Activated gamma-delta T cell (primary cell): ENCODE results near the gene TP53AIP1.

ENCODE experiments used
- DNase-seq: peaks from one replicate; lab custom pipeline; 2025; lab: John Stamatoyannopoulos, UW

Gene TP53AIP1

DNA sequence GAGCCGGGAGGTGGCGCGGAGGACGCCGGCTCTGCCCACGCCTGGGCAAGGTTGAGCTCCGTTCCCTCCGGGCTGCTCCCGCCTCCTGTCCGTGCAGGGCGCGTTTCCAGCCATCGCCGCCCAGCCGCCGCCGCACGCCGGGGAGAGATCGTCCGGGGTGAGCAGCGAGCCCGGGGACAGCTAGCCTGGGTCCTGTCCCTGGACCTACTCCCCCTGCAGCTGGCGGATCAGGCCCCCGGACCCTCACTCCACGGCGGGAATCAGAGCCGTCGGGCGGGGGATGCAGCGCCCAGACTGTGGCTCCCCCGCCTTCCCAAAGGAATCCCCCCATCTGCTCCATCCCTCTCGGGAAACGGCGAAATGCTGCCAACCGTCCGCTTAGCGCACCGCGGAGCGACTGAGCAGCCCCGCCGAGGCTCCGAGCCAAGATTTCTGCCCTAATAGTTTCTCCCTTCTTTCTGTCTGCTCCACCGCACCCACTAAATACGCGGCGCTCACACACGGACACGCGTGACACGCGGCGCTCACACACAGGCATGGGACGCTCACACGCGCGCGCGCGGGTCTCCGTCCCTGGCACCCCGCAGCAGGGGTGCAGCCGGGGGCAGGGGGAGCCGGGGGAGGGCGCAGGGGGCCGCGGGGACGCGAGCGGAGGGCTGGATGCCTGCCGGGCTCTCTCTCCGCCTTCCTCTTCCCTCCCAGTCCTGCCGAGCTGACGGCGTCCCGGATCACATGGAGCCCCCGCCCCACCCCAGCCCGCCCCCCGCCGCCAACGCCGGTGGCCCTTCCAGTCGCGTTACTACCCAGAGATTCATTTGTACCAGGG is 51.9 kb downstream of the TP53AIP1 start, which contains the start of gene KCNJ5:
TSS of gene KCNJ5 (plus strand) at position 814 of the 826 bp plus-strand sequence. CDS start 19,918 bp downstream, outside the sequence.
- no peak for DNase-seq

DNA sequence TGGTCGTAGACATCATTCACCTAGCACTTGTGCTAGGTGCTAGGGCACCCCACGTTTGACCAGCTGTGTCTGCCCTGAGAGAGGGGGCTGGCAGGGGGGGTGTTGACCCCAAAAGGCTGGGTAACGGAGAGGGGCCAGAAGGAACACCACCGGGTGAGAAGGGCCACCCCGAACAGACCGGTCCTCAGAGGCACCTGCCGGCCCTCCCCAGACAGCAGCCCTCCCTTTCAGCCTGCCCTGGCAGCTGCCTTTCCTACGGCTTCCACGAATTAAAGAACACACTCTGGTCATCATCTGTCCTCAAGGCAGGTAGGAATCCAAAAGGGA is 52.5 kb downstream of the TP53AIP1 start:
- no peak for DNase-seq

DNA sequence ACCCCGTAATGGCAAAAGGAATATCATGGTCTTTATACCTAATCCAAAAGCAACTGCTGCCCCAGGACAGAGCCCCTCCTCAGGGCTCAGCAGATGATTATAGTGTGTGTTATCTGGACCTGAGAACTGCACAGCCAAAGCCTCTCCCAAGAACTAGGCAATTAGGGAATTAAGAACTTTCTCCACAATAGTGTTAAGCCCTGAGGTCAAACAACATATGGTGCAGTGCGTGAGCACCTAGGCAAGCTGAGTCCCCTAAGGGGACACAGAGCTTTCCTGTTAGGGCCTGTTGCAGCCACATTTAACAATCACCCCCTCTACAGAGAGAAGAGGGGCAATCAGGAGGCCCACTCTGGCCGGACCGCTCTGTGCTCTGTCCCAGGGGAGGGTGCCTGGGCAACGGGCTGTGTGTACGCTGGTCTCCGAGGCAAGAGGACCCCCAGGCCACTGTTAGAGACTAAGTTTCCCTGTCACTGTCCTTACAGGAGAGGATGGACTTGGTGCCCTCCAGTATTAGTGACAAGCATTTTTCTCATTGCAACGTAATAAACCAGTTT is 52.9 kb downstream of the TP53AIP1 start:
- no peak for DNase-seq

DNA sequence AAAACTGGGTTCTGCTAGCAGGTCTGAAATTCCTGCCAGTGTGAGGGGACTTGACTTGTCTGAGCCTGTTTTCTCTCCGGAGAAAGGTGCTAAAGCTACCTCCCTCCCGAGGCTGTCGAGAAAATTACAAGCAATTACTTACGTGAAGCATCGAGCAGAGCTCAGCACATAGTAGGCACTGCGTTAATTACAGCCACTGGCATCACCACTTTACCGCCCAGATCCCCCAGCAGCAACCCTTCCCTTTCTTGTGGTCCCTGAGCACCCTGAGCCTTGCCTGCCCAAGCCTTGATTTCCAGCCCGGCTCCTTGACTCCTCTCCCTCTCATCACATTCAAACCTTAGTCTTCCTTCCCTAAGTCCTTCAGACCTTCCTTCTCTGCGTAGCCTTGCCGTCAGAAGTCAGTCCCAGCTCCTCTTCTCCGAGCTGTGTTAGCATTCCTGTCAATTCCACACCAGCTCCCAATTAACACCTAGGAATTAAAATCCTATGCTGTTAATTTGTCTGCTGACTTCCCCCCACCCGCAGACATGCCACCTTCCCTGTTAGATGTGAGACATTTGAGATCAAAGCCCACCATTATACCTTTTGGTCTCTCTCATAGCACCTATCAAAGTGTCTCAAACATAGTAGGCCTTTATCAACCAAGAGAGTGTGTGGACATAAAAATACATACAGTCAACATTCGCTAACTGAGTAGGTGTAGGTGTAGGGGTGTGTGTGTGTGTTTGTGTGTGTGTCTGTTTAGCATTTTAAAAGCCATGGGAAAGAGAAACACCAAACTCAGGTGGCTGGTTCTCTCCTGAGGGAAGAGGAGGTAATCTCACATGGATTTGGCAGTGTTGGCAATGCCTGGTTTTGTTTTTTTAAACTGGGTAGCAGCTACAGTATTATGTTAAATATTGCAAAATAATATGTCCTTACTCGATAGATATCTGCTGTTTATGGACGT is 54.4 kb downstream of the TP53AIP1 start:
- DNase-seq, result no peak

DNA sequence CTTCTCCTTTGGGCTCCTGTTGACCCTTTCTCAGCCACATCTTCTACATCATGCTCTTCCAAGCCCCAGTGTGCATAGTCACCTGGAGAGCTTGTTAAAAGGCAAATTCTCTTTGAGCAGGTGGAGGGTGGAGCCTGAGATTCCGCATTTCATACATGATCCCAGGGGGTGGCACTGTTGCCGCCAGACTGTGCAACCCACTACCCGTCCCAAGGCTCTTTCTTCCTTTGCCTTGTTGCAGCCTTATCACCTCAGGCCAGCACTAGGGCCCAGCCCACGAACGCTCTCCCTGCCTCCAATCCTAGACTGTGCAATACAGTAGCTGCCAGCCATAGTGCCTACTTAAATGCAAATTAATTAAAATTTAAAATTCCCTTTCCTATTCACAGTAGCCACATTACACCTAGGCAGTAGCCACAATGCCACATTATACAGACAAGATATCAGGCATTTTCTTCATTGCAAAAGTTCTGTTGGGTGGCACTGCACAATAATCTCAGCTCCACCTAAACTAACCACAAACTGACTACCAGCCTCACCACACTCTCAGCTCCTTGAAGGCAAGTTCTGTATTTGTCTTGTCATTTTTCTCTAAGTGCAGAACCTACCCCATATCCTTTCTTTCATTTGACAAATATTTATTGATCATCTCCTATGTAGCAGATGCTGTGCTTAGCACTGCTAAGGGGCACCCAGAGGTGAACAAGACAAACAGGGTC is 56.1 kb downstream of the TP53AIP1 start:
- DNase-seq, result no peak
